ENCODE results near the gene IGSF10.

Gene IGSF10

DNA sequence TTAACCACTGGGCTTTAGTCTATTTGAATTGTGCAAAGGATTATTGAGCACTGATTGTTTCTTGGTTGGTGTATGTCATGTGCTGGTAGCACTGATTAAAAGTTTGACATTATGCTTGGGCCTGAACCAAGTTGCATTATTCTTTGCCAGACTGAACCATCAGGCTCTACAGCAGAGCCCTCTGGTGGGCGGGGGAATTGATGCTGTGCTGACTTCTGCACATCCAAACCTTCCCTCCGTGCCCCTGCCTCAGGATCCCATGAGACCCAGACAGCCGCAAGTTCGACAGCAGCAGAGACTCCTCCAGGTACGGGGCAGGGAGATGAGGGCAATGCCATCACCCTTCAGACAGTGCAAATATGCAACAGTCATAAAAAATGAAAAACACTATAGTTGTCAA, 47.9 kb downstream of the IGSF10 start:
- DNase-seq = no peak
